Mesenchymal stem cell (in vitro differentiated cells and primary cell): ENCODE measurements around the gene DTNB.

Experiments used
- DNase-seq: peaks from one replicate; pipeline ENCODE4 v3.0.0-alpha.2; 2013
- H2AFZ ChIP-seq: one replicate; pipeline ENCODE4 v1.6.1; 2013; ENCODE audit warnings: low read depth, mild to moderate bottlenecking, control low read depth, inconsistent platforms, low read length, moderate library complexity
- H2AK5ac ChIP-seq: 2 replicates; pipeline ENCODE4 v1.6.1; 2013; ENCODE audit warnings: low read length, moderate library complexity, mild to moderate bottlenecking, inconsistent platforms; ENCODE audit not compliant: severe bottlenecking
- H2BK120ac ChIP-seq: one replicate; pipeline ENCODE4 v1.6.1; 2013; ENCODE audit warnings: low read depth, mild to moderate bottlenecking, inconsistent platforms, low read length, moderate library complexity
- H2BK12ac ChIP-seq, 2 experiments: one replicate each; pipeline ENCODE4 v1.6.1; 2013; ENCODE audit warnings: inconsistent platforms in 2 of 2, low read length in 2 of 2, mild to moderate bottlenecking in 2 of 2, moderate library complexity in 2 of 2, control low read depth in 1 of 2
- H2BK15ac ChIP-seq: one replicate; pipeline ENCODE4 v1.6.1; 2013; ENCODE audit warnings: mild to moderate bottlenecking, low read depth, inconsistent platforms; ENCODE audit not compliant: poor library complexity, severe bottlenecking
- H2BK5ac ChIP-seq: 2 replicates; pipeline ENCODE4 v1.6.1; 2013; ENCODE audit warnings: low read depth, mild to moderate bottlenecking, low read length, control low read depth, inconsistent platforms; ENCODE audit not compliant: poor library complexity, severe bottlenecking
- H3K14ac ChIP-seq, 2 experiments: one replicate each; pipeline ENCODE4 v1.6.1; 2013; ENCODE audit warnings: inconsistent platforms in 2 of 2, low read length in 2 of 2, control low read depth in 1 of 2, mild to moderate bottlenecking in 1 of 2, moderate library complexity in 1 of 2
- H3K18ac ChIP-seq, 2 experiments: one replicate each; pipeline ENCODE4 v1.6.1; 2013; ENCODE audit warnings: inconsistent platforms in 2 of 2, low read length in 2 of 2, control low read depth in 1 of 2, low read depth in 1 of 2, mild to moderate bottlenecking in 1 of 2
- H3K23ac ChIP-seq, 2 experiments: one replicate each; pipeline ENCODE4 v1.6.1; 2013; ENCODE audit warnings: inconsistent platforms in 2 of 2, low read length in 2 of 2, mild to moderate bottlenecking in 2 of 2, moderate library complexity in 2 of 2, control low read depth in 1 of 2
- H3K27ac ChIP-seq: 2 replicates; pipeline ENCODE4 v1.5.1; 2013; ENCODE audit warnings: mild to moderate bottlenecking, moderate library complexity, low read length, control low read depth, inconsistent platforms; ENCODE audit not compliant: poor library complexity, severe bottlenecking
- H3K27me3 ChIP-seq, 2 experiments: 2 replicates each; pipeline versions ENCODE4 v1.6.1 to v1.7.0; 2013; ENCODE audit warnings: low read length in 2 of 2, mild to moderate bottlenecking in 2 of 2, moderate library complexity in 2 of 2, control low read depth in 1 of 2, inconsistent platforms in 1 of 2; ENCODE audit not compliant: control insufficient read depth in 1 of 2, insufficient read depth in 1 of 2
- H3K36me3 ChIP-seq, 2 experiments: 2 replicates each; pipeline versions ENCODE4 v1.6.1 to v1.7.0; 2013; ENCODE audit warnings: low read length in 2 of 2, control low read depth in 1 of 2, inconsistent platforms in 1 of 2, low read depth in 1 of 2, mild to moderate bottlenecking in 1 of 2; ENCODE audit not compliant: insufficient read depth in 2 of 2, control insufficient read depth in 1 of 2
- H3K4ac ChIP-seq, 2 experiments: one replicate each; pipeline ENCODE4 v1.6.1; 2013; ENCODE audit warnings: inconsistent platforms in 2 of 2, low read length in 2 of 2, mild to moderate bottlenecking in 2 of 2, moderate library complexity in 2 of 2, control low read depth in 1 of 2, low read depth in 1 of 2
- H3K4me1 ChIP-seq: 2 replicates; pipeline ENCODE4 v1.6.1; 2013; ENCODE audit warnings: low read depth, low read length, control low read depth; ENCODE audit not compliant: control insufficient read depth, insufficient read depth
- H3K4me2 ChIP-seq: 2 replicates; pipeline ENCODE4 v1.6.1; 2013; ENCODE audit warnings: low read length, mild to moderate bottlenecking, inconsistent platforms; ENCODE audit not compliant: poor library complexity, severe bottlenecking
- H3K4me3 ChIP-seq, 2 experiments: 2 replicates each; pipeline versions ENCODE4 v1.5.1 to v1.7.0; 2013; ENCODE audit warnings: low read length in 2 of 2, mild to moderate bottlenecking in 2 of 2, control low read depth in 1 of 2, low read depth in 1 of 2; ENCODE audit not compliant: insufficient read depth in 1 of 2
- H3K79me1 ChIP-seq: replicated peaks from 2 replicates; pipeline ENCODE4 v1.6.1; 2013; ENCODE audit warnings: mild to moderate bottlenecking, control low read depth, low read length, inconsistent platforms; ENCODE audit not compliant: poor library complexity, severe bottlenecking
- H3K9ac ChIP-seq: 2 replicates; pipeline ENCODE4 v1.7.0; 2013; ENCODE audit warnings: mild to moderate bottlenecking, low read length, moderate library complexity
- H3K9me3 ChIP-seq: 2 replicates; pipeline ENCODE4 v1.7.0; 2013; ENCODE audit warnings: mild to moderate bottlenecking, low read length; ENCODE audit not compliant: control insufficient read depth
- H4K8ac ChIP-seq: one replicate; pipeline ENCODE4 v1.6.1; 2013; ENCODE audit warnings: inconsistent platforms, mild to moderate bottlenecking, low read length, moderate library complexity
- H4K91ac ChIP-seq: one replicate; pipeline ENCODE4 v1.6.1; 2013; ENCODE audit warnings: mild to moderate bottlenecking, low read length, inconsistent platforms
- WGBS: methylation state at CpG from one replicate; pipeline ENCODE4 v1.1.7; 2013; ENCODE audit warnings: mixed read lengths; 5-methylcytosine and 5-hydroxymethylcytosine counted together

The DTNB gene

DNA sequence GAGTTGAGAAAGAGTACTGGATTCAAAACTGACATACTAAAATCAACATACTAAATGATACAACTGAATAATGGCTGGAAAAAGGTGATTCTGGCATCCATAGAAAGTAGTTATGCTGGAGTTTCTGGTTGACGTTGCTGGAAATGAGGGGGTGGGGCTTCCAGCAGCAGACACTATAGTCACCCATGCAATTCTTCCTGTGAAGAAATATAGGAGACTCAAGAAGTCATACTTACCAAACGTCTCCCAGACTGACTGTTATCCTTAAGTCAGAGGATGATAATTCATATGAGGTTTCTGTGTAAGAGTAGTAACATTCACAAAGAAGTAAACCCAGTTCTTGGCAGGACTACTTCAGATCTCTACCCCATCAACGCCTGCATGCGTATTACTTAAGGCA lies 23.6 kb downstream of the DTNB start:
- Histone ChIP-seq H2AK5ac (no peak overlapping the region), H3K4me2 (no peak overlapping the region), H2BK5ac (no peak overlapping the region), H3K4ac (no peak overlapping the region), H2BK15ac (no peak overlapping the region), H4K8ac (no peak overlapping the region), H3K9me3 (no peaks in the 10 kb centered on the region), H3K18ac (no peak overlapping the region), H2BK12ac (no peak overlapping the region), H3K36me3 (no peaks in the 10 kb centered on the region), H3K23ac (no peak overlapping the region), H3K14ac (no peak overlapping the region), H4K91ac (no peak overlapping the region), H3K4me1 (no peaks in the 10 kb centered on the region), H2BK120ac (no peak overlapping the region), H3K27me3 (no peaks in the 10 kb centered on the region), H3K79me1 (peaks cover 2% of the 10 kb centered on the region), H3K9ac (no peak overlapping the region), H3K4me3 (no peak overlapping the region), H2AFZ (no peak overlapping the region), H3K27ac (no peak overlapping the region)
- no peak for DNase-seq
- WGBS, result 100% methylated on average over 1 of the region's 4 CpGs

DNA sequence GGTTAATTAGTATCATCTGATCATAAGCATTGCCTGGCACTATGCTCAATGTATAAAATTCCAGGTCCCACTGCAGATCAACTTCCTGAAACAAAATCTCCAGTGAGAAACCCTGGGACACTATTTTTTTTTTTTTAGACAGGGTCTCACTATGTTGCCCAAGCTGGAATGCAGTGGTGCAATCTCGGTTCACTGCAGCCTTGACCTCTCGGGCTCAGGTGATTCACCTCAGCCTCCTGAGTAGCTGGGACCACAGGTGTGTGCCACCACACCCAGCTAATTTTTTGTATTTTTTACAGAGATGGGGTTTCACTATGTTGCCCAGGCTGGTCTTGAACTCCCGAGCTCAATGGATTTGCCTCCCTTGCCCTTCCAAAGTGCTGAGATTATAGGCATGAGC lies 31.1 kb downstream of the DTNB start:
- DNase-seq, result no peak
- no peak overlapping the region for H2BK15ac ChIP-seq
- H2BK12ac ChIP-seq, result no peak overlapping the region
- no peak overlapping the region for H3K9ac ChIP-seq
- no peak overlapping the region for H3K4me3 ChIP-seq
- H2AFZ ChIP-seq, result no peak overlapping the region
- no peak overlapping the region for H2AK5ac ChIP-seq
- no peak overlapping the region for H3K18ac ChIP-seq
- no peak overlapping the region for H3K4me2 ChIP-seq
- H3K9me3 ChIP-seq, result no peaks in the 10 kb centered on the region
- H3K36me3 ChIP-seq, result no peaks in the 10 kb centered on the region
- peaks cover 2% of the 10 kb centered on the region for H3K79me1 ChIP-seq
- H2BK5ac ChIP-seq, result no peak overlapping the region
- no peaks in the 10 kb centered on the region for H3K4me1 ChIP-seq
- no peak overlapping the region for H4K8ac ChIP-seq
- no peak overlapping the region for H3K14ac ChIP-seq
- H3K27ac ChIP-seq, result no peak overlapping the region
- no peak overlapping the region for H4K91ac ChIP-seq
- no peak overlapping the region for H3K4ac ChIP-seq
- H3K23ac ChIP-seq, result no peak overlapping the region
- 90% methylated on average over 3 of the region's 3 CpGs for WGBS
- H3K27me3 ChIP-seq, result no peaks in the 10 kb centered on the region
- H2BK120ac ChIP-seq, result no peak overlapping the region

DNA sequence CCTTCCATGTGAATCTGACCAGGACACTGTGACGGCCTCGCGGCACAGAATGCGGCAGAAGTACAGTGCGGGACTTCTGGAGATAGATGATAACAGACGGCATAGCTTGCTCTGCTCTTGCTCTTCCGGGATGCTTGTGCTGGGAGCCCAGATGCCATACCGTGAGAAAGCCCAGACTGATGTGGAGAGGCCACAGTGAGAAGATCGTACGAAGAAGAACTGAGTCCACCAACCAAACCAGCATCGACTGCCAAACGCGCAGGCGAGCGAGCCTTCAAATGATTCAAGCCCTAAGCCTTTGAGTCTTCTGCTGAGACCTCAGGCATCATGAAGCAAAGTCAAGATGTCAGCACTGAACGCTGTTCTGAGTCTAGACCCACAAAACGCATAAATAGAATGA lies 33.7 kb downstream of the DTNB start:
- H3K9ac ChIP-seq, result no peak overlapping the region
- H3K4me1 ChIP-seq, result no peaks in the 10 kb centered on the region
- no peak for DNase-seq
- H2BK5ac ChIP-seq, result no peak overlapping the region
- H4K91ac ChIP-seq, result no peak overlapping the region
- no peak overlapping the region for H4K8ac ChIP-seq
- H2BK120ac ChIP-seq, result no peak overlapping the region
- 97% methylated on average over 15 of the region's 17 CpGs for WGBS
- no peaks in the 10 kb centered on the region for H3K27me3 ChIP-seq
- no peak overlapping the region for H3K18ac ChIP-seq
- no peak overlapping the region for H2AFZ ChIP-seq
- H3K23ac ChIP-seq, result no peak overlapping the region
- no peak overlapping the region for H2BK12ac ChIP-seq
- no peaks in the 10 kb centered on the region for H3K36me3 ChIP-seq
- no peak overlapping the region for H3K27ac ChIP-seq
- no peak overlapping the region for H3K4me2 ChIP-seq
- no peak overlapping the region for H2AK5ac ChIP-seq
- H3K14ac ChIP-seq, result no peak overlapping the region
- H3K4ac ChIP-seq, result no peak overlapping the region
- peaks cover 2% of the 10 kb centered on the region for H3K79me1 ChIP-seq
- H2BK15ac ChIP-seq, result no peak overlapping the region
- H3K9me3 ChIP-seq, result no peaks in the 10 kb centered on the region
- H3K4me3 ChIP-seq, result no peak overlapping the region

DNA sequence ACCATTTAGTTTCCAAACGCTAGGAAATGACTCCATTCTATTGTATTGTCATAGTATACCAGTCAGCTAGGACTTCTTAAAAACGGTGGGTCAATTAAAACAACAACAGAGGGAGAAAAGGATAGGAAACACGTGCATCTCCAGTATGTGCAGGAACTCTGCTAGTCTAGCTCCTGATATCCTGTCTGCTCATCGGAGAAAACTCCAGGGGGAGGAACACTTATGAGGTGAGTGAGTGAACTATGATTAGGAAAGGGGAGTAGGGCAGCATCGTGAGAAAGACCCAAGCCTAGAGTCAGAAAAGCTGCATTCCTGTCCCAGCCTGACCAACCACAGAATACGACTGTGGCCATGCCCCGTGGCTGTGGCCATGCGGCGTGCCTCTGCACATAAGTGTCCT lies 34.2 kb downstream of the DTNB start:
- Histone ChIP-seq H3K79me1 (peaks cover 2% of the 10 kb centered on the region), H3K36me3 (no peaks in the 10 kb centered on the region), H3K27ac (no peak overlapping the region), H2BK12ac (no peak overlapping the region), H2BK5ac (no peak overlapping the region), H2AK5ac (no peak overlapping the region), H2BK15ac (no peak overlapping the region), H3K4me2 (no peak overlapping the region), H2BK120ac (no peak overlapping the region), H3K14ac (no peak overlapping the region), H3K9me3 (no peaks in the 10 kb centered on the region), H4K8ac (no peak overlapping the region), H2AFZ (no peak overlapping the region), H3K18ac (no peak overlapping the region), H3K27me3 (no peaks in the 10 kb centered on the region), H3K9ac (no peak overlapping the region), H3K4me3 (no peak overlapping the region), H4K91ac (no peak overlapping the region), H3K4me1 (no peaks in the 10 kb centered on the region), H3K4ac (no peak overlapping the region), H3K23ac (no peak overlapping the region)
- DNase-seq, result no peak
- WGBS, result 87% methylated on average over 8 of the region's 9 CpGs
